B cell (primary cell): ENCODE measurements around the gene NAT14. TPM values are rescaled to one million over a fixed set of nuclear protein-coding genes. Genes with fewer than 3 reads are reported as not detected.

ENCODE experiments used
- ATAC-seq: fragments of 200-7000 bp; cut with Tn5 transposase; one replicate; pipeline ENCODE4 v1.10.0; 2021; ENCODE audit warnings: low read depth, mild to moderate bottlenecking, moderate number of reproducible peaks, moderate library complexity
- CTCF ChIA-PET: fragments of 350-600 bp; sonication (Branson Sonifier 250); formaldehyde crosslinking; loops from one replicate; lab custom pipeline; 2021; ENCODE audit warnings: antibody characterized with exemption, inconsistent platforms; lab: Charles Lee
- POLR2A ChIA-PET: fragments of 350-600 bp; sonication (Branson Sonifier 250); formaldehyde crosslinking; loops from one replicate; lab custom pipeline; 2021; ENCODE audit warnings: antibody characterized with exemption; lab: Charles Lee
- DNase-seq: peaks from one replicate; pipeline ENCODE4 v3.0.0; 2013
- H2AFZ ChIP-seq: 2 replicates; pipeline ENCODE4 v1.6.1; 2012; ENCODE audit warnings: mild to moderate bottlenecking, low read depth, low read length; ENCODE audit not compliant: insufficient read depth, poor library complexity, severe bottlenecking
- H3K27ac ChIP-seq, 2 donors: 1 replicate in 1 of 2; 2 replicates in 1 of 2; pipeline ENCODE4 v1.5.1; 2012 to 2013; ENCODE audit warnings: low read length in 2 of 2, mild to moderate bottlenecking in 2 of 2, moderate library complexity in 1 of 2
- H3K27me3 ChIP-seq, 4 experiments: fragments of 200-600 bp in 1 of 4; sonication (generic) in 1 of 4; replicated peaks in 1 of 4; 1 replicate in 2 of 4; 2 replicates in 2 of 4; pipeline versions ENCODE4 v1.6.1 to v1.7.0; 2013 to 2016; ENCODE audit warnings: low read length in 3 of 4, mild to moderate bottlenecking in 2 of 4, mixed read lengths in 1 of 4, moderate library complexity in 1 of 4; ENCODE audit not compliant: insufficient read depth in 4 of 4, control insufficient read depth in 3 of 4; ENCODE audit errors: control extremely low read depth in 1 of 4
- H3K36me3 ChIP-seq, 2 experiments: replicated peaks in 1 of 2; 1 replicate in 1 of 2; 2 replicates in 1 of 2; pipeline versions ENCODE4 v1.6.1 to v1.7.1; 2013; ENCODE audit warnings: low read length in 1 of 2; ENCODE audit not compliant: insufficient read depth in 2 of 2, control insufficient read depth in 1 of 2; ENCODE audit errors: control extremely low read depth in 1 of 2, extremely low read depth in 1 of 2
- H3K4me1 ChIP-seq, 2 donors: fragments of 200-600 bp in 1 of 2; sonication (generic) in 1 of 2; 1 replicate in 1 of 2; 2 replicates in 1 of 2; pipeline versions ENCODE4 v1.5.1 to v1.6.1; 2013 to 2017; ENCODE audit warnings: low read length in 2 of 2; ENCODE audit not compliant: control insufficient read depth in 2 of 2, insufficient read depth in 2 of 2
- H3K4me2 ChIP-seq: replicated peaks from 2 replicates; pipeline ENCODE3; 2012; ENCODE audit warnings: mild to moderate bottlenecking, low read depth, low read length; ENCODE audit not compliant: poor library complexity, severe bottlenecking
- H3K4me3 ChIP-seq, 5 experiments: fragments of 200-600 bp in 1 of 5; sonication (generic) in 1 of 5; 1 replicate in 3 of 5; 2 replicates in 2 of 5; pipeline versions ENCODE4 v1.5.1 to v1.7.0; 2011 to 2016; ENCODE audit warnings: low read length in 4 of 5, mild to moderate bottlenecking in 4 of 5, low read depth in 2 of 5, control low read depth in 1 of 5, moderate library complexity in 1 of 5; ENCODE audit not compliant: insufficient read depth in 1 of 5; ENCODE audit errors: control extremely low read depth in 1 of 5, extremely low read depth in 1 of 5
- H3K79me2 ChIP-seq: fragments of 200-600 bp; sonication (generic); one replicate; pipeline ENCODE4 v1.6.0; 2016; ENCODE audit warnings: low read length; ENCODE audit not compliant: control insufficient read depth, insufficient read depth
- H3K9ac ChIP-seq: fragments of 200-600 bp; sonication (generic); 2 replicates; pipeline ENCODE4 v1.6.1; 2017; ENCODE audit warnings: mild to moderate bottlenecking, low read length, moderate library complexity
- H3K9me3 ChIP-seq, 3 donors: one replicate each; pipeline versions ENCODE4 v1.6.1 to v1.7.1; 2013; ENCODE audit warnings: low read length in 2 of 3; ENCODE audit not compliant: control insufficient read depth in 2 of 3, insufficient read depth in 1 of 3; ENCODE audit errors: control extremely low read depth in 1 of 3
- H4K20me1 ChIP-seq: 2 replicates; pipeline ENCODE4 v1.6.0; 2012; ENCODE audit warnings: mild to moderate bottlenecking, low read length; ENCODE audit not compliant: insufficient read depth, control insufficient read depth, poor library complexity, severe bottlenecking
- H3K27ac Mint-ChIP-seq: one replicate; pipeline ENCODE4 v1.8.0; 2021; ENCODE audit warnings: mixed read lengths
- H3K27me3 Mint-ChIP-seq: one replicate; pipeline ENCODE4 v1.8.0; 2021; ENCODE audit warnings: mixed read lengths
- H3K4me1 Mint-ChIP-seq: one replicate; pipeline ENCODE4 v1.8.0; 2021; ENCODE audit warnings: mixed read lengths
- H3K4me3 Mint-ChIP-seq: one replicate; pipeline ENCODE4 v1.8.0; 2021; ENCODE audit warnings: mixed read lengths
- H3K9me3 Mint-ChIP-seq: one replicate; pipeline ENCODE4 v1.8.0; 2022; ENCODE audit warnings: mixed read lengths; ENCODE audit not compliant: insufficient read depth
- EZH2 ChIP-seq: IDR thresholded peaks from 2 replicates; pipeline ENCODE4 v1.6.1; 2012; ENCODE audit warnings: borderline replicate concordance, low read depth, mild to moderate bottlenecking, moderate library complexity, low read length; ENCODE audit not compliant: insufficient read depth, poor library complexity, severe bottlenecking
- WGBS: methylation state at CpG from one replicate; pipeline ENCODE4 v1.1.5; 2013; ENCODE audit warnings: missing lambda C conversion rate; ENCODE audit not compliant: insufficient coverage; 5-methylcytosine and 5-hydroxymethylcytosine counted together
- intact Hi-C: fragments of 100-400 bp; cut with micrococcal nuclease; formaldehyde crosslinking; loops from one replicate; pipeline ENCODE4 v1.10.0; 2022
- polyA plus RNA-seq: library from polyadenylated mRNA; depleted of rRNA; stranded (reverse); fragments of >200 nt; gene quantifications from 2 replicates; pipeline ENCODE4 v1.2.3, GENCODE V29; 2012
- total RNA-seq, 2 donors: library from RNA; stranded (reverse); fragments of 120-200 nt in 1 of 2; gene quantifications; 1 replicate in 1 of 2; 2 replicates in 1 of 2; pipeline versions ENCODE4 v1.2.3 to v1.2.4, GENCODE V29; 2013 to 2022
- TF ChIP-seq, protein P1 (sequence below): fragments of 200-600 bp; IDR thresholded peaks from one replicate; pipeline ENCODE4 v1.8.0; 2022; ENCODE audit warnings: antibody characterized with exemption, mild to moderate bottlenecking

Gene NAT14
- total and polyA plus RNA-seq, 2 donors (not counting 1 experiment from before 2014, with no cell fraction given) = 10.7 to 15.1 TPM

DNA sequence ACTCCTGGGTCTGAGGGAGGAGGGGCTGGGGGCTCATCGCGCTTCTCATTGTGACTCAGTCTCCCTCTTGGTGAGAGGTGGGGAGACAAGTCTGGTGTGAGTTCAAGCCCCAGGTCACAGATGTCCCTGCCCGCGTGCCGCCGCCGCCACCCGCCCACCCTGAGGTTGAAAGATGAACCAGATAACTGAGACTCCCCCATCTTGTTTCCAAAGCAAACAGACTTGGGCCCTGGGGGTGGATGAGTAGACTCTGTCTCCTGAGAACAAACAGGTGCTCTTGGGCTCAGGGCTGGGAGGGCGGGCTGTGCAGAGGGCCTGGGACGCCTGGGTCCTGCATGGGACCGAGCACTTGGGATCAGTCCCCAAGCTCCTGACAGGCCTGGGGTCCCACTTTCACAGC lies 51.4 kb downstream of the NAT14 start:
- no peak for DNase-seq
- Histone ChIP-seq H3K9ac (no peak overlapping the region), H3K27me3 (no peaks in the 10 kb centered on the region), H3K27ac (no peak overlapping the region), H3K4me3 (no peak overlapping the region), H3K36me3 (no peaks in the 10 kb centered on the region), H3K4me2 (no peak overlapping the region), H4K20me1 (no peaks in the 10 kb centered on the region), H3K4me1 (no peaks in the 10 kb centered on the region), H3K79me2 (no peaks in the 10 kb centered on the region), H3K9me3 (no peaks in the 10 kb centered on the region), H2AFZ (no peak overlapping the region)
- no peak for ATAC-seq
- TF ChIP-seq, protein P1, sequence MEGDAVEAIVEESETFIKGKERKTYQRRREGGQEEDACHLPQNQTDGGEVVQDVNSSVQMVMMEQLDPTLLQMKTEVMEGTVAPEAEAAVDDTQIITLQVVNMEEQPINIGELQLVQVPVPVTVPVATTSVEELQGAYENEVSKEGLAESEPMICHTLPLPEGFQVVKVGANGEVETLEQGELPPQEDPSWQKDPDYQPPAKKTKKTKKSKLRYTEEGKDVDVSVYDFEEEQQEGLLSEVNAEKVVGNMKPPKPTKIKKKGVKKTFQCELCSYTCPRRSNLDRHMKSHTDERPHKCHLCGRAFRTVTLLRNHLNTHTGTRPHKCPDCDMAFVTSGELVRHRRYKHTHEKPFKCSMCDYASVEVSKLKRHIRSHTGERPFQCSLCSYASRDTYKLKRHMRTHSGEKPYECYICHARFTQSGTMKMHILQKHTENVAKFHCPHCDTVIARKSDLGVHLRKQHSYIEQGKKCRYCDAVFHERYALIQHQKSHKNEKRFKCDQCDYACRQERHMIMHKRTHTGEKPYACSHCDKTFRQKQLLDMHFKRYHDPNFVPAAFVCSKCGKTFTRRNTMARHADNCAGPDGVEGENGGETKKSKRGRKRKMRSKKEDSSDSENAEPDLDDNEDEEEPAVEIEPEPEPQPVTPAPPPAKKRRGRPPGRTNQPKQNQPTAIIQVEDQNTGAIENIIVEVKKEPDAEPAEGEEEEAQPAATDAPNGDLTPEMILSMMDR = no peak
- TF ChIP-seq EZH2 = no peak
- 94% methylated on average over 9 of the region's 11 CpGs for WGBS
- H3K27ac Mint-ChIP-seq = no peak overlapping the region
- intact Hi-C loops = no loop called here
- H3K9me3 Mint-ChIP-seq = no peaks in the 10 kb centered on the region
- H3K4me1 Mint-ChIP-seq = no peaks in the 10 kb centered on the region
- POLR2A ChIA-PET = no interaction called here
- no peak overlapping the region for H3K4me3 Mint-ChIP-seq
- CTCF ChIA-PET = no interaction called here
- H3K27me3 Mint-ChIP-seq = peaks cover 4% of the 10 kb centered on the region

Other genes with a start within 250 kb of the NAT14 start
- gene PPP6R1, start 226.2 kb upstream of the NAT14 start, total RNA-seq = 193 and 195 TPM in 2 replicates
- 122 and 125 TPM in 2 replicates for gene PPP6R1, start 226.2 kb upstream of the NAT14 start, polyA plus RNA-seq
- 15.6 and 18.2 TPM in 2 replicates for gene HSPBP1, start 205.1 kb upstream of the NAT14 start, total RNA-seq
- 18.9 and 19.0 TPM in 2 replicates for gene HSPBP1, start 205.1 kb upstream of the NAT14 start, polyA plus RNA-seq
- gene BRSK1, start 201.2 kb upstream of the NAT14 start, total RNA-seq = 0.94 and 1.7 TPM in 2 replicates
- gene BRSK1, start 201.2 kb upstream of the NAT14 start, polyA plus RNA-seq = 1.4 and 4.0 TPM in 2 replicates
- gene TMEM150B, start 159.8 kb upstream of the NAT14 start, total RNA-seq = not detected in 2 replicates
- gene TMEM150B, start 159.8 kb upstream of the NAT14 start, polyA plus RNA-seq = 1.4 TPM in 1 of 2 replicates, not detected in the other
- 19.6 and 22.2 TPM in 2 replicates for gene KMT5C, start 145.3 kb upstream of the NAT14 start, total RNA-seq
- 23.6 and 37.8 TPM in 2 replicates for gene KMT5C, start 145.3 kb upstream of the NAT14 start, polyA plus RNA-seq
- not detected in 2 replicates for gene COX6B2, start 130.5 kb upstream of the NAT14 start, total RNA-seq
- gene COX6B2, start 130.5 kb upstream of the NAT14 start, polyA plus RNA-seq = 0.07 TPM in 1 of 2 replicates, not detected in the other
- gene GARIN5B, start 121.9 kb upstream of the NAT14 start, total RNA-seq = not detected in 2 replicates
- gene GARIN5B, start 121.9 kb upstream of the NAT14 start, polyA plus RNA-seq = not detected in 2 replicates
- gene IL11, start 114.7 kb upstream of the NAT14 start, total RNA-seq = not detected in 2 replicates
- gene IL11, start 114.7 kb upstream of the NAT14 start, polyA plus RNA-seq = 0.13 TPM in 1 of 2 replicates, not detected in the other
- gene TMEM190, start 108.4 kb upstream of the NAT14 start, total RNA-seq = not detected in 2 replicates
- gene TMEM190, start 108.4 kb upstream of the NAT14 start, polyA plus RNA-seq = not detected in 2 replicates
- 4.3 and 4.7 TPM in 2 replicates for gene TMEM238, start 100.9 kb upstream of the NAT14 start, total RNA-seq
- gene TMEM238, start 100.9 kb upstream of the NAT14 start, polyA plus RNA-seq = 0.76 and 2.7 TPM in 2 replicates
- 2,397 and 2,578 TPM in 2 replicates for gene RPL28, start 99.3 kb upstream of the NAT14 start, total RNA-seq
- 4,661 and 8,441 TPM in 2 replicates for gene RPL28, start 99.3 kb upstream of the NAT14 start, polyA plus RNA-seq
- gene UBE2S, start 77.4 kb upstream of the NAT14 start, total RNA-seq = 20.6 and 29.0 TPM in 2 replicates
- gene UBE2S, start 77.4 kb upstream of the NAT14 start, polyA plus RNA-seq = 50.0 and 72.7 TPM in 2 replicates
- not detected in 2 replicates for gene SHISA7, start 41.9 kb upstream of the NAT14 start, total RNA-seq
- 0.06 TPM in 1 of 2 replicates, not detected in the other for gene SHISA7, start 41.9 kb upstream of the NAT14 start, polyA plus RNA-seq
- gene ISOC2, start 23.5 kb upstream of the NAT14 start, total RNA-seq = 10.0 and 11.1 TPM in 2 replicates
- gene ISOC2, start 23.5 kb upstream of the NAT14 start, polyA plus RNA-seq = 13.5 and 27.6 TPM in 2 replicates
- not detected in 2 replicates for gene C19orf85, start 20.4 kb upstream of the NAT14 start, total RNA-seq
- not detected in 2 replicates for gene C19orf85, start 20.4 kb upstream of the NAT14 start, polyA plus RNA-seq
- 13.3 and 15.5 TPM in 2 replicates for gene ZNF628, start 8.6 kb upstream of the NAT14 start, total RNA-seq
- gene ZNF628, start 8.6 kb upstream of the NAT14 start, polyA plus RNA-seq = 18.3 and 28.6 TPM in 2 replicates
- 0.44 and 0.58 TPM in 2 replicates for gene SSC5D, start 3.2 kb downstream of the NAT14 start, total RNA-seq
- gene SSC5D, start 3.2 kb downstream of the NAT14 start, polyA plus RNA-seq = 0.22 and 0.46 TPM in 2 replicates
- not detected in 2 replicates for gene SBK2, start 51.9 kb downstream of the NAT14 start, total RNA-seq
- not detected in 2 replicates for gene SBK2, start 51.9 kb downstream of the NAT14 start, polyA plus RNA-seq
- not detected in 2 replicates for gene SBK3, start 60.4 kb downstream of the NAT14 start, total RNA-seq
- gene SBK3, start 60.4 kb downstream of the NAT14 start, polyA plus RNA-seq = not detected in 2 replicates
- gene ZNF579, start 95.7 kb downstream of the NAT14 start, total RNA-seq = 10.3 and 10.8 TPM in 2 replicates
- 3.7 and 6.7 TPM in 2 replicates for gene ZNF579, start 95.7 kb downstream of the NAT14 start, polyA plus RNA-seq
- gene FIZ1, start 114.3 kb downstream of the NAT14 start, total RNA-seq = 21.4 and 26.4 TPM in 2 replicates
- gene FIZ1, start 114.3 kb downstream of the NAT14 start, polyA plus RNA-seq = 7.4 and 8.0 TPM in 2 replicates
- gene ZNF524, start 115.1 kb downstream of the NAT14 start, total RNA-seq = 21.2 and 23.8 TPM in 2 replicates
- 18.0 and 27.4 TPM in 2 replicates for gene ZNF524, start 115.1 kb downstream of the NAT14 start, polyA plus RNA-seq
- gene ZNF865, start 120.5 kb downstream of the NAT14 start, total RNA-seq = 22.7 TPM in 2 replicates
- gene ZNF865, start 120.5 kb downstream of the NAT14 start, polyA plus RNA-seq = 9.9 and 11.3 TPM in 2 replicates
- gene ZNF784, start 139.4 kb downstream of the NAT14 start, total RNA-seq = 9.7 and 11.5 TPM in 2 replicates
- gene ZNF784, start 139.4 kb downstream of the NAT14 start, polyA plus RNA-seq = 9.2 and 13.3 TPM in 2 replicates
- gene ZNF580, start 155.8 kb downstream of the NAT14 start, total RNA-seq = 101 and 126 TPM in 2 replicates
- 69.8 and 105 TPM in 2 replicates for gene ZNF580, start 155.8 kb downstream of the NAT14 start, polyA plus RNA-seq
- gene ZNF581, start 158.5 kb downstream of the NAT14 start, total RNA-seq = 47.3 and 51.3 TPM in 2 replicates
- 38.6 and 48.2 TPM in 2 replicates for gene ZNF581, start 158.5 kb downstream of the NAT14 start, polyA plus RNA-seq
- gene CCDC106, start 163.0 kb downstream of the NAT14 start, total RNA-seq = 25.2 and 28.3 TPM in 2 replicates
- gene CCDC106, start 163.0 kb downstream of the NAT14 start, polyA plus RNA-seq = 52.1 and 54.5 TPM in 2 replicates
- gene U2AF2, start 169.8 kb downstream of the NAT14 start, total RNA-seq = 275 and 278 TPM in 2 replicates
- 275 and 300 TPM in 2 replicates for gene U2AF2, start 169.8 kb downstream of the NAT14 start, polyA plus RNA-seq
- gene EPN1, start 190.0 kb downstream of the NAT14 start, total RNA-seq = 63.8 and 63.9 TPM in 2 replicates
- 52.3 and 54.4 TPM in 2 replicates for gene EPN1, start 190.0 kb downstream of the NAT14 start, polyA plus RNA-seq